ENCODE data around the gene SLC2A1.

Gene SLC2A1

DNA sequence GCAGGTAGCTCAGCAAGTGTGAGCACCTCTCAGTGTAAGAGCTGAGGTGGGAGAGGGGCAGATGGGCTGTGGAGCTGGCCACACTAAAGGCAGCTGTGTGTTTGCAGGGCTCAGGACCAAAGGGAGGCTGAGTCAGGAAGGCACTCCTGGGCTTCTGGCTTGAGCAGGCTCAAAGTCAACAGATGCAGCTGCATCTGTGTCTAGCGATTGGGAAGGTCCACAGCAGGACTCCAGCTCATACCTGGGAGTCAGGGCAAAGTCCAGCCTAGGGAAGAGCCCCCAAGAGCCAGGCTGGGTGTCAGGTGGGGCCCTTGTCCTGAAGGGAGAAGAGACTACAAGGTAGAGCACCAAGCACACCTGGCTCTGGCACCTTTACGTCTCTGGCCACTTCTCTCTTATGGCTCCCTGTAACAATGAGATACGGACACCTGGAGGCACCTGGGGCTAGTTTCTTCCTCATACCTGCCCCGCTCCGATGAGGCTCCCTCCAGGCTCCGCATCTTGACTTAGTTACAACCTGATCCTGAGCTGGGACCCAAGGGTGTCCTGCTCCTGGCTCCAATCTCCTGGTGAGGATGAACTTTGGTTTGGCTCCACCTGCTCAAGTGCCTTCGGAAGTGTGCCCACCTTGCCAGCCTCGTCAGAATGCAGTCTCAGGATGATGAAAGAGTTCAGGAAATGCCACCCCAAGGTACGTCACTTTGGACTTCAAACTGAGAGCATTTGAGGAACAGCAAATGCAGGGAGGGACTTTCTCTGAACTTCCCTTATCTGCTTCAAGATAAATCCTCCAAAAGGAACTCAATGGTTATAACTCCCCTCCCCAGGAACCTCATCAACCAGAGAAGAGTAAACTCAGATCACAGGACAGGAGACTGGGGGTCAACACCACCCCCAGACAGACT is 21.5 kb upstream of the SLC2A1 start:
- DNase-seq (ENCODE audit: low read depth in 2 of 2, low spot score in 1 of 2) = no peak

DNA sequence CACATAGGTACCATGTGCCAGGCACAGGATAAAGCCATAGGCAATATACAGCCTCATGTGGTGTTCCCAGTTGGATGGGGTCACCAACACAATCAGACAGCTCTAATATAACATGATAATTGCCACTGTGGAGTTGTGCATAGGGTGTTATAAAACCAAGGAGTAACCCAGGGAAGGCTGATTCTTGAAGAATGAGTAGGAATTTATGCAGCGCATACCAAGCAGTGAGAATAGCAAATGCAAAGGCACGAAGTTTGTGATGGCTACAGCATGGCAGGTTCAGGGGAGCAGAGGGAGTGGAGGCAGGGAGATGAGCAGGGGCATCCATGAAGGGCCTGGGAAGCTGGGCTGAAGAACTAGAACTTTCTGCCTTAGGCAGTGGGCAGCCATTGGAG is 20.4 kb upstream of the SLC2A1 start:
- no peak for DNase-seq (ENCODE audit: low read depth in 2 of 2, low spot score in 1 of 2)

DNA sequence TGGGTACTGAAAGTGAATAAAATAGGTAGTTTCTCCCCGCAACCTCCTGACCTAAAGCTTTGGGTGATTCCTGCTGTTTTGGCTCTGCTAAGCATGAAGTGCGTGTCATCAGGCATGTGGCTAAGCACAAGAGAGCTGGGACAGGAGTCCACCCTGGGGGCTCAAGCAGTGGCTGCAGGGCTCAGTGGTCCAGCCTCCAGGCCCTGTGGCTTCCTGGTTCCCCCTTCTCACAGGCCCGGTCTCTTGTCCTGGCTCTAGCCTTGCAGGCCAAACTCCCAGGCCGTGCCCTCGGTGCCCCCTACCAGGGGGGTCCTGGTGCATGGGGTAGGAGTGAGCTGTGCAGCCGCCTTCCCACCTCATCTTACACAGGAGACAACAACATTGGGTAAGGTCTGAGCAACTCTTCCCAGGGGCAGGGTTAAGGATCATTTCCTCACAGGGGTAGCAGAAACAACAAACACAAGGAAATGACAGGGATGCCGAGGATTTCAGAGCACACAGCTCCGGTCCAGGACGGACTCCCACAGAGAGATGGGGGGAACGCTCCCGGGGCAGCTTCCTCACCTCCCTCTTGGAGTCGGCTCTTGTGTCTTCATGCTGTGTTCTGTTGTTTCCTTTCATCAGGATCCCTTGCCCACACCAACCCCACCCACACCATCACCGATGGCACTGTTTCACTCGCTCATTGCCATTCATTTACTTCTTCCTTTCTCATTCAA is 19.8 kb upstream of the SLC2A1 start:
- DNase-seq (ENCODE audit: low read depth in 2 of 2, low spot score in 1 of 2) = no peak

DNA sequence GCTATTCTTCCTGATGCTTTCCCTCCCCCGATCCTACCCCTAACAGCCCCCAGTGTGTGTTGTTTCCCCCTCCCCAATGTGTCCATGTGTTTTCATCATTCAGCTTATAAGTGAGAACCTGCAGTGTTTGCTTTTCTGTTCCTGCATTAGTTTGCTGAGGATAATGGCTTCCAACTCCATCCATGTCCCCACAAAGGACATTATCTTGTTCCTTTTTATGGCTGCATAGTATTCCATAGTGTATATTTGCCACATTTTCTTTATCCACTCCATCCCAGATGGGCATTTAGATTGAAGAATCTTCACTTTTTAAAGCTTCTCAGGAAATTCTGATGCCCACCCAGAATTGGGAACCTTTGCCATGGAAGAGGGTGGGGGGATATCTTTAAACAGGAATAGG is 19.0 kb upstream of the SLC2A1 start:
- no peak for DNase-seq (ENCODE audit: low read depth in 2 of 2, low spot score in 1 of 2)

DNA sequence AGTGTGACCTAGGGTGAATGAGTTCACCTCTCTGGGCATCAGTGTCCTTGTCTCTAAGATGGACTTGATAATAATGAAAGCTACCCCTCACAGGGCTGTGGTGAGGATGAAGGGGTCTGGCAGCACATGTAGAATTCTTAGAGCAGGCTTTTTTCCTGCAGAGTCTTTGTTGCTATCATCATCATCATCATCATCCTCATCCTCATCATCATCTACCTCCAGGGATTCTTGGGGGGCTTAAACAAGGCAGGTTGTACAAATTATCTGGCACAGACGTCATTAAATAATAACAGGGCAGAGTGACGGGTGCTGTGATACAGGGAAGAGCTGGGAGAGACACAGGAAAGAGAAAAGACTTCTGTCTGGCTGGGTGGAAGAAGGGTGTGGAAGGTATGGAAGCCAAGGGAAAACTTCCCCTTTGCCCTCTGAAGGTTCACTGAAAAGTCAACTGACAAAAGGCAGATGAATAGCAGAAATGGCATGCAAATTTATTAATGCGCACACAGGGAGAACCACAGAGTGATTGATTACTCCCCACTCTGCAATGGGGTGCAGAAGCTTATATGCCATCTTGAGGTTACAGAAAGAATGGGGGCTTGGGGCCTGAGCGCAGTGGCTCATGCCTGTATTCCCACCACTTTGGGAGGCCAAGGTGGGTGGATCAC is 17.0 kb upstream of the SLC2A1 start:
- no peak for DNase-seq (ENCODE audit: low read depth in 2 of 2, low spot score in 1 of 2)

DNA sequence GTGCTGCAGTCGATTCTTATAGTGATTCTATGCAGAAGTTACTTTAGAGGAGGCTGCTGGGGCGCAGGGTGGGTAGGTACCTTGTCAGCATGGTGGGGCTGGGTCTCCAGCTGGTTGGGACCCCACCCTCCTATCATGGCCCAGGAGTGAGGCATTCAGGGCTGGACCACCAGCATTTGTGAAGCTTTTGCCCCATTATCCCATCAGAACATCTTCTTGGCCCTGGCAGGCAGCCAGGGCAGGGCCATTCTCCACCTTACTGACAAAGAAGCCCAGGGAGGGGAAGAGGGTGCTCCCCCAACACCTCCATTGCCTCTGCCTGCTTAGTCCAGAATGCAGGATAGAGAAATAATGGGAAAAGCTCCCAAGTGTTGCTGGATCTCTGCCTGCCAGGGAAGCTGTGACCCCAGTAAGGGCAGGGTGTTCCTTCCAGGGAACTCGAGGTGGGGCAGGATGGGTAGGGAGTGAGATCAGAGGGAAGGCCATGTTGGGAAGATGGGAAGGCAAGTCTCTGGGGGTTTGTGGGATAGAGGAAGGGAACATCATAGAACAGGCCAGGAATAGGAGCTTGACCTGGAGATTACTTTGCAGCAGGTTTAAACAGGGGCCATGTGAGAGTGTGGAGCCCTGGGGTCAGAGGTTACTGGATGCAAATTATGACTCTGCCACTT is 16.2 kb upstream of the SLC2A1 start:
- no peak for DNase-seq (ENCODE audit: low read depth in 2 of 2, low spot score in 1 of 2)

DNA sequence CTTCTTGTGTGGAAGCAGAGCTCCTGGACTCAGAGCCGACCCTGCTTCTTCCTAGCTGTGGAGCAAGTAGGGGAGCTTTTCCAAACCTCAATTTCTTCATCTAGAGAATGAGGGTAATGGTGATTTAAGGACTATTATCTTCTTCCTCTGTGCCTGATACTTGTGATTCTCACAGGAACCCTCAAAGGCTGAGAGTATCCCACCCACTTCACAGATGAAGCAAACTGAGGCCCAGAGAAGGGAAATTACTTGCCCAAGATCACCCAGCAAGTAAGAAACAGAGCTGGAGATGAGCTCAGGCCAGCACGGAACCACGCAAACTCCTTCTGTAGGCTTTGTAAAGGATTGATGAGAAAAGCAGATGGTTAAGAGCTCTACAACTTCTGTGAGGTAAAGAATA is 15.1 kb upstream of the SLC2A1 start:
- no peak for DNase-seq (ENCODE audit: low read depth in 2 of 2, low spot score in 1 of 2)

DNA sequence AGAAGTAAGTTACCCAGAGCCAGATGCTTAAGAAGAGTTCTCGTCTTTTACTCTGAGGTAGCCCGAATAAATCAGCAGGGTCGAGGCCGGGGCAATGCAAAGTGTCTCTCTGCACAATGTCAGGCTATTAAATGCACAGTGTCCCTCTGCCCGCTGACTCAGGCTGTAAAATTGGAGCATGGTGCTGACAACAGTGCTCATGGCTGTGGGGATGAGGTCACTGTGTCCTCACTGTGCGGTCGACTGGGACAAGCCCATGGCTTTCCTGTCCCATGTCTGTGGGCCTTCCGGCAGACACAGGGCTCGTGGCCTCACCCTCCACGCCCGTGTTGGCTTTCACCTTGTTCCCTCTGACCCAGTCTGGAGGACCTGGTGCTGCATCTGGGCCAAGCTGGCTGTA is 14.6 kb upstream of the SLC2A1 start:
- no peak for DNase-seq (ENCODE audit: low read depth in 2 of 2, low spot score in 1 of 2)

DNA sequence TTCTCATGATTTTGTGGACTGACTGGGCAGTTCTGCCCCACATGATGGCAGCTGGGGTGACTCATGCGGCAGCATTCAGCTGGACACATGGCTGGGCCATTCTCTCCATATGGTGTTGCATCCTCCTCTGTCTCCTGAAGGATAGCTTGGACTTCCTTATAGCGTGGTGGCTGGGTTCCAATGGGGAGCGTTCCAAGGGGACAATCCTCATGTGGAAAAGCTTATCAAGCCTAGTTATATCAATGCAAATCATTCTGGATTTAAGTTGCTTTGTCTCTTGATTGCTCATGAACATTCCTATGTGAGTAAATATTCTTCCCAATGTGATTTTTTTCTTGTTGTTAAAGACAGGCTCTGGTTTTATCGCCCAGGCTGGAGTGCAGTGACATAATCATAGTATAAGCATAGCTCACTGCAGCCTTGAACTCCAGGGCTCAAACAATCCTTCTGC is 13.2 kb upstream of the SLC2A1 start:
- no peak for DNase-seq (ENCODE audit: low read depth in 2 of 2, low spot score in 1 of 2)

DNA sequence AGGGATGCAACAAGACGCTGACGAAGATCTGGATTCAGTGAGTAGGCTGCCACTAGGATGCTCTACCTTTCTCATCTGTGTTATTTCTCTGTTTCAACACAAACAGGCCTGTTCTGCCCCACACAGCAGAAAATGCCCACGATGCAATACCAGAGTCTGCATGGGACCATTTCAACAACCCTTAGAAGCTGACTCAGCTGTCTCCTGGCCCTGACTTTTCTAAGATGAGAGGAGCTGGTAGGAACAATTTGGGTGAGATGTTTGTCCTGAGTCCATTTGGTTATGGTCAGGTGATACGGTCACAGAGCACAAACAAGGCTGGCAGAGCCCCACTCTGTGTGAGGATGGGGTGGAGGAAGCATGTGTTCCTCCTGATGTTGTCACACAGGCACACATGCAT is 11.5 kb upstream of the SLC2A1 start:
- no peak for DNase-seq (ENCODE audit: low read depth in 2 of 2, low spot score in 1 of 2)

DNA sequence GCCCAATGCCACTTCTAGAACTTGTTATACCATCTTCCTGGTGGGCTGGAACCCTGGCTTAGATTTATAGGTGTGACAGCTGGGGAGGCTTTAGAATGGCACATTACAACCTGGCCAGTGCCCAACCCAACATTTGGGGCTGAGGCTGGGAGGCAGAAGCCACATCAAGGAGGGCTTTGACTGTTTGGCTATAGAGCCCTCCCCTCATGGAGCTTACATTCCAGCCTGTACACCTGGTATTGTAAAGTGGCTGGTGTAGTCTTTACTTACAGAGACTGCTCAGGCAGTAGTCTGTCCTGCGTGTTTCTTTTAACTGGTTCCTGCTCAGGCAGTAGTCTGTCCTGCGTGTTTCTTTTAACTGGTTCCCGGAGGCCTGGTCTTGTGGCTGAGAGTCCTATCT is 10.0 kb upstream of the SLC2A1 start:
- DNase-seq (ENCODE audit: low read depth in 2 of 2, low spot score in 1 of 2) = no peak

DNA sequence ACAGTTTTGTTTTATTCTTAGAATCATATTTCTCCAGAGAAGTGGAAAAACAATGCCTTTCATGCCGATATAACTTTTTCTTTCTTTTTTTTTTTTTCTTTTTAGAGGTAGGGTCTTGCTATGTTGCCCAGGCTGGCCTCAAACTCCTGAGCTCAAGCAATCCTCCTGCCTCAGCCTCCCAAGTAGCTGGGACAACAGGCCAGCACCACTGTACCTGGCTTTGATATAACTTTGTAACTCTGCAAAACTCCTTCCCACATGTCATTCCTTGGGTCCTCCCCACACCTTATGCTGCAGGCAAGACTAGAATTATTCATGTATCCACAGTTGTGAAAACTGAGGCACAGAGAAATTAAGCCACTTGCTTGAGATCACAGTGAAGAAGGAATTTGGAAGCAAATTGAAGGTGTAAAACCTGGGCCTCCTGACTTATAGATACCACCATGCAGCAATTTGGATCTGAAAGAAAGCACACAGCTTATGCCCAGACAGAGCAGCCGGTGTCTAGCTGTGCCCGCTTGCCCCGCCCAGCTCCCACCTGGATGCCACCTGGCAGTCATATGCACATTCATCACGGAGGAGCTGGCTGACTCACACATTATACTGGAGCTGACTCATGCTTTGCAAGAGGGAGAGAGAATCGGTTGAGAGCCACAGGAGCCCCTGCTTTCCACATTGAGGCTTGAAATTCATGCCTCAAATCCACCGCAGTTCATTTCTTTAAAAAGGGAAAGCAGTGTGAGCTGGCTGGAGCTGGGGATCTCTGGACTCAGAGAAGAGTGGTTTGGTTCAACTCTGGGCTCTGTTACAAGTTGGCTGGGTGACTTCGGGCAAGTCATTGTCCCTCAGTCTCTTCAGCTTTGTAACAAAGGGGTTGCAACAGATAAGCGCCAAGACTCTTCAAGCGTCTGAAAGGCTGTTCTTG is 8.3 kb upstream of the SLC2A1 start:
- no peak for DNase-seq (ENCODE audit: low read depth in 2 of 2, low spot score in 1 of 2)

DNA sequence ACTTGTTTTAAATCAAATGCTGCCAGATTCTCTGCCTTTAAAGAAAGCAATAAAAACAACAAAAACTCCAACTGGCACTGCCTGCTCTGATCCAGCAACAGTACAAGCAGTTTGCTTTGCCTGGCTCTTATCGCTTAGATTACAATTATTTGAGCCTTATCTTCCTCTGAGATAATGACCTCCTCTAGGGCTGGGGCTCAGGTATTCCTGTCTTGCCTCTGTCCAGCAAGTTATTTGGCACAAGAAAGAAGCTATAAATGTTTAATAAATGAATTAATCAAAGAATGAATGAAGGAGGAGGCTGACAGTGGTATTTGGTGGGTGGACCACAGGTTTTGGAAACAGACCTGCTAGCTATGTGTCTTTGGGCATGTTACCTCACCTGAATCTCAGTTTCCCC is 6.7 kb upstream of the SLC2A1 start:
- DNase-seq (ENCODE audit: low read depth in 2 of 2, low spot score in 1 of 2) = no peak

DNA sequence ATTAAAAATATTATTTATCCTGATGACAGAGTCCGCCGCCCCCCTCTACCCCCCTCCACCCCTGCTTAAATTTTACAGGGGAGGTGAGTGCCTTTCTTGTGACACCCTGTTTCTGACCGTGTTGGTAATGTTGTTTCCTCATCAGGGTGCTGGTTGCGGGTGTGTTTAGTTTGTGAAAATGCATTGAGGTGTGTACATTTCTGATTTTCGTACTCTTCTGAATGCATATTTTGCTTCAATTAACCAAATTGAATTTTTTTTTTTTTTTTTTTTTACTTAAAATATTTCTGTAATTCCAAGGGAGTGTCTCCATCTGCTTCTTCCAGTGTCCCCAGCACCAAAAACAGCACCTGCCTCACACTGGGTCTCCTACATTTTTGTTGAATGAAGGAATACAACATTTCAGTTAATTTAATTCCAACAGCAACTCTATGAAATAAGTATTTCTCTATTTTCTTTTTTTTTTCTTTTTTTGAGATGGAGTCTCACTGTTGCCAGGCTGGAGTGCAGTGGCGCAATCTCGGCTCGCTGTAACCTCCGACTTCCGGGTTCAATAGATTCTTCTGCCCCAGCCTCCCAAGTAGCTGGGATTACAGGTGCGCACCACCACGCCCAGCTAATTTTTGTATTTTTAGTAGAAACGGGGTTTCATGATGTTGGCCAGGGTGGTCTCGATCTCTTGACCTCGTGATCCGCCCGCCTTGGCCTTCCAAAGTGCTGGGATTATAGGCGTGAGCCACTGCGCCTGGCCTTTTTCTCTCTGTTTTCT is 5.6 kb upstream of the SLC2A1 start:
- no peak for DNase-seq (ENCODE audit: low read depth in 2 of 2, low spot score in 1 of 2)

DNA sequence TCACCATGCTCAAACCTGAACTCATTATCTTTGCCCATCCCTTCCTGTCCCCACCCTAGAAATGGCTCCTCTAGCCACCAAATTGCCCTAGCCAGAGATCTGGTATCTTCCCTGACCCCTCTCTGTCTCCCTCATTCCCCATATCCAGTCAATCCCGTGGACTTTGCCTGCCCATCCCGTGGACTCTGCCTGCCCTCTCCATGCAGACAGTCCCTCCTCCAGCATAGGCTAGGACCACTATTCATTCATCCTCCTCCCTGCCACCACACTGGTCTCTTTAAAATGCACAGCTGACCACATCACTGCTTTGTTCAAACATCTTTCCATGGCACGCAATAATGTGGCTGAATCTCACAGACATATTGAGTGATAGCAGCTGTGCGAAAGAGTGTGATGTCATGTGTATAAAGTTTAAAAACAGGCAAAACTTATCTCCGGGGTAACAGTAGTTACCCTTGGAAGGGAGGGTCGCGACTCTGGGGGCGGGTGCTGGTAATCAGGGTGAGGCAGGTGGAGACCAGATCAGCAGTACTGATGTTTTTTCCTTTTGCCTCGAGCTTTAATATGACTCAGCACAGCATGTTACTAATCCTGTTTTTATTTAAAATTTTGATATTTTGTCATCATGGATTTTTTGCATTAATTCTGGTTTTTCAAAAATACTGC is 4.8 kb upstream of the SLC2A1 start:
- DNase-seq (ENCODE audit: low read depth in 2 of 2, low spot score in 1 of 2) = no peak

DNA sequence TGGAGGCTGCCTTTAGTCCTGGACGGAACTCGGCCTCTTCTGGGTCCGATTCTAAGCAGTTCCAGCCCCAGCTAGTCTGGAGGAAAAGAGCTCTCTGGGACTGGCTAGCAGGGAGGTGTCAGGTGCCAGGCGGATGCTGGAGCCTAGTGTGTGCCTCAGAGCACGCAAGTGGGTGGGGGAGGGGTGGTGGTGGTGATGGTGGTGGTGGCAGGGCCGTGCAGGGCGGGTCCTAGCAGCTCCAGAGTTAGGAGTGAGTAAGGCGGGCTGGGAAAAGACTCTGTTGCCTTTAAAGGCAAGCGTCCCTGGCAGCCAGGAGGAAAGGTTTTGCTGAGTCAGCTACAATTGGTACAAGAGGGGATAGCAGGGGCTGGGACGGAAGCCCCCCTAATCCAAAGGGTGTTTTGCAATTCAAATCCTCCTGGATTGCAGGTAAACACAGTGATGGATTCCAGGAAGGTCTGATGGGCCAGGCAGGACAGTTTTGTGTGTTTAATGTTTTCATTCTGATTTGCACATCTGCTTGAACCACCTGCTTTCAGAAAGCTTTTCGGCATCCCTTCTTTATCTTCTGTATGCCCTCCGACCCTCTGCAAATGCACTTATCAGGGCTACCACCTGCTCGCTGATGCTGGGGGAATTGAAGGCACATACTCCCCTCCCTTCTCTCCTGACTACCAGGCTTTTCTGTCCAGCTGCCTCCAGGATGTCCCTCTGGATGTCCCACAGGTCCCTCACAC is 4.1 kb upstream of the SLC2A1 start:
- no peak for DNase-seq (ENCODE audit: low read depth in 2 of 2, low spot score in 1 of 2)

DNA sequence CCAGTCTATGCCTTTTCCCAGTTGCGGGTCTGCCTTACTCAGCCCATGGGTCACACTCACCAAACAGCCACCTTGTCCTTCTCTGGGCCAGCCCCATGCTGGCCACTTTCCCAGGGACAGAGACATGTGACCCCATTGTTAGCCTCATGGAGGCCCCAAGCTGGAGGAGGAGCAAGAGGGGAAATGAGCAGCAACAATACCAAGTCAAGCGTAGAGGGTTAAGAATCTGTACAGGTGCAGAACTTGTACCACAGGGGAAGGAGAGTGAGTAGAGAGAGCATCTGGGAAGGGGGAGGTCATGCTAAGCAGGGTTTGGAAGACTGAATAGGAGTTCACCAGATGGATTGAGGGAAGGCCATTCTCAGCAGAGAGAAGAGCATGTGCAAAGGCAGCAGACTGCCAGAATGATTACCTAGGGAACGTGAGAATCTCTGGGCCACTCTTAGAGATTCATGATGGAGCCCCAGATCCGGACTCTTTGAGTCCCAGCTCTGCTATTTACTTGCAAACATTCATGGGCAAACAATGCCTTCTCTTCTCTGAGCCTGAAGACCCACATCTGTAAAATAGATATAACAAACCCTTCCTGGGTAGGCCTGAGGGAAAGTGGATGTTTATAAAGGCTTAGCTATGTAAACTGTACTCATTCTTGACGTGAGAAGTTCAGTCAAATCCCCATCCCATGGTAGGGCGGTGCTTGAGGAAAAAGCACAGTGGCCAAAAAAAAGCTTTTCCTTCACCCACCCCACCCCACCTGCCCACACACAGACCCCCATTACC is 2.8 kb upstream of the SLC2A1 start:
- no peak for DNase-seq (ENCODE audit: low read depth in 2 of 2, low spot score in 1 of 2)
